Thoracic aorta (tissue), 2 donors: ENCODE measurements around the gene BABAM2. TPM values are rescaled to one million over a fixed set of nuclear protein-coding genes. Genes with fewer than 3 reads are reported as not detected.

ENCODE experiments used
- ATAC-seq: fragments of 150-250 bp; one replicate; pipeline ENCODE4 v1.8.0; 2017; ENCODE audit warnings: low read depth; ENCODE audit not compliant: insufficient number of reproducible peaks, low FRiP score
- DNase-seq: peaks from one replicate; pipeline ENCODE4 v3.0.0-alpha.2; 2020; ENCODE audit warnings: low spot score
- H3K27ac ChIP-seq, 2 donors: fragments of 200-600 bp; sonication (generic); 1 replicate in 1 of 2; 2 replicates in 1 of 2; pipeline ENCODE4 v1.5.1; 2016; ENCODE audit warnings: mild to moderate bottlenecking in 2 of 2, moderate library complexity in 2 of 2
- H3K27me3 ChIP-seq: fragments of 200-600 bp; sonication (generic); replicated peaks from 2 replicates; pipeline ENCODE4 v1.6.0; 2016; ENCODE audit warnings: mild to moderate bottlenecking; ENCODE audit not compliant: insufficient read depth
- H3K36me3 ChIP-seq: fragments of 200-600 bp; sonication (generic); one replicate; pipeline ENCODE4 v1.5.1; 2016
- H3K4me1 ChIP-seq, 2 donors: fragments of 200-600 bp; sonication (generic); 1 replicate in 1 of 2; 2 replicates in 1 of 2; pipeline versions ENCODE4 v1.5.1 to v1.6.0; 2016; ENCODE audit warnings: low read depth in 2 of 2, mild to moderate bottlenecking in 1 of 2; ENCODE audit not compliant: control insufficient read depth in 1 of 2
- H3K4me3 ChIP-seq: fragments of 200-600 bp; sonication (generic); 2 replicates; pipeline ENCODE4 v1.5.1; 2016; ENCODE audit warnings: mild to moderate bottlenecking
- H3K9me3 ChIP-seq: fragments of 200-600 bp; sonication (generic); 2 replicates; pipeline ENCODE4 v1.5.1; 2016
- total RNA-seq, 2 donors: library from RNA; depleted of rRNA; stranded (reverse); fragments of >200 nt; gene quantifications; one replicate each; pipeline versions ENCODE4 v1.1.0 to v1.2.3, GENCODE V29; 2016
- TF ChIP-seq, protein P1 (sequence below): fragments of 200-600 bp; sonication (generic); IDR thresholded peaks from one replicate; pipeline ENCODE4 v1.5.1; 2019; ENCODE audit warnings: antibody characterized with exemption

BABAM2 gene
- total RNA-seq, 2 donors from 2014 or later, result 24.7 to 32.8 TPM

DNA sequence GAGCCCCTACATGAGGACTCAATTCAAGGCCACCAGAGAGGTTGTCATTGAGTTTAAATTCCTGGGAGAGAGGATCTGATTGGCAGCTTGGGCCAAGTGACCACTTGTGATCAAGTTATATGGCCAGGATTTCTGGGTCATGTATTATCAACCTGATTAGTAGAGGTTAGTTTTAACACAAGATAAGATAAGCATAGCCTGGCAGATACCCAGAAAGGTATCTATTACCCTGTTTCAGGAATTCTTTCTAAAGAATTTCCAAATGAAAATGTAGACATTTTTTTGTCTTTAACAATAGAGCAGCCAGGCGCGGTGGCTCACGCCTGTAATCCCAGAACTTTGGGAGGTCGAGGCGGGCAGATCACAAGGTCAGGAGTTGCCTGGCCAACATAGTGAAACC lies 50.5 kb downstream of the BABAM2 start:
- ATAC-seq (no peak), DNase-seq (no peak)
- H3K4me3 ChIP-seq, result no peak overlapping the region
- H3K4me1 ChIP-seq, result no peaks in the 10 kb centered on the region
- no peaks in the 10 kb centered on the region for H3K27me3 ChIP-seq
- TF ChIP-seq, protein P1, sequence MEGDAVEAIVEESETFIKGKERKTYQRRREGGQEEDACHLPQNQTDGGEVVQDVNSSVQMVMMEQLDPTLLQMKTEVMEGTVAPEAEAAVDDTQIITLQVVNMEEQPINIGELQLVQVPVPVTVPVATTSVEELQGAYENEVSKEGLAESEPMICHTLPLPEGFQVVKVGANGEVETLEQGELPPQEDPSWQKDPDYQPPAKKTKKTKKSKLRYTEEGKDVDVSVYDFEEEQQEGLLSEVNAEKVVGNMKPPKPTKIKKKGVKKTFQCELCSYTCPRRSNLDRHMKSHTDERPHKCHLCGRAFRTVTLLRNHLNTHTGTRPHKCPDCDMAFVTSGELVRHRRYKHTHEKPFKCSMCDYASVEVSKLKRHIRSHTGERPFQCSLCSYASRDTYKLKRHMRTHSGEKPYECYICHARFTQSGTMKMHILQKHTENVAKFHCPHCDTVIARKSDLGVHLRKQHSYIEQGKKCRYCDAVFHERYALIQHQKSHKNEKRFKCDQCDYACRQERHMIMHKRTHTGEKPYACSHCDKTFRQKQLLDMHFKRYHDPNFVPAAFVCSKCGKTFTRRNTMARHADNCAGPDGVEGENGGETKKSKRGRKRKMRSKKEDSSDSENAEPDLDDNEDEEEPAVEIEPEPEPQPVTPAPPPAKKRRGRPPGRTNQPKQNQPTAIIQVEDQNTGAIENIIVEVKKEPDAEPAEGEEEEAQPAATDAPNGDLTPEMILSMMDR, result no peak
- H3K27ac ChIP-seq, result no peak overlapping the region
- no peaks in the 10 kb centered on the region for H3K36me3 ChIP-seq
- H3K9me3 ChIP-seq, result no peaks in the 10 kb centered on the region

DNA sequence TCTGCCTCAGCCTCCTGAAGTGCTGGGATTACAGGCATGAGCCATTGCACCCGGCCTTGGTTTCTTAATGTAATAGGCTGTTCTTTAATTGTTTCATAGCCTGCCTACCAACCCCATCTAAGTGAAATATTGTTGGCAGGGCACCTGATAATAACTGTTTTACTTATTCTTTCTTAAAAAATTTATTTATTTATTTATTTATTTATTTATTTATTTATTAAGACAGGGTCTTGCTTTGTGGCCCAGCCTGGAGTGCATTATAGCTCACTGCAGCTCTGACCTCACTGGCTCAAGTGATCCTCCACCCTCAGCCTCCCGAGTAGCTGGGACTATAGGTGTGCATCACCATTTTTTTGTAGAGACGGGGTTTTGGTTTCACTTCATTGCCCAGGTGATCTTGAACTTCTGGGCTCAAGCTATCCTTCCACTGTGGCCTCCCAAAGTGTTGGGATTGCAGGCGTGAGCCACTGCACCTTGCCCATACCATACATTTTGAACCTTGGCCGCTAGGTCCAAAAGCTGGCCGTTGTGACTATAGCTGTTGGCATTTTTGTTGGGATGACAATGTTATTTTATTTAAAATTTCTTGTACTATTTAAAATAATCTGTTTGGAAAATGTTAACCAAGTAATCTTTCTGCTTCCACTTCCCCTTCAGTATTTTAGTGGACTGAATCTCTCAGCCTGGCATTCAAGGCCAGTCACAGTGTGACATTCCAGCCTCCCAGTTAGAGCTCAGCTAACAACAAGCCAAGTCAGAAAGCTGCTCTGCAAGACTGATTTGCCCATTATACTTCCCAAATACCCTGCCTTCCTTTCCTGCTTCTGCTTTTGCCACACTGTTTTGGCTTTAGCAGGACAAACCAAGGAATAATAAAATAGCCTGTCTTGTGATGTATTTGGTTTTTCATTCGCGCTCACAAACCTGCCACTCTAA lies 52.4 kb downstream of the BABAM2 start:
- H3K27ac ChIP-seq, result no peak overlapping the region
- H3K27me3 ChIP-seq, result no peaks in the 10 kb centered on the region
- H3K4me3 ChIP-seq, result no peak overlapping the region
- ATAC-seq (no peak), DNase-seq (no peak)
- no peaks in the 10 kb centered on the region for H3K4me1 ChIP-seq
- TF ChIP-seq, protein P1, result no peak
- no peaks in the 10 kb centered on the region for H3K36me3 ChIP-seq
- no peaks in the 10 kb centered on the region for H3K9me3 ChIP-seq

DNA sequence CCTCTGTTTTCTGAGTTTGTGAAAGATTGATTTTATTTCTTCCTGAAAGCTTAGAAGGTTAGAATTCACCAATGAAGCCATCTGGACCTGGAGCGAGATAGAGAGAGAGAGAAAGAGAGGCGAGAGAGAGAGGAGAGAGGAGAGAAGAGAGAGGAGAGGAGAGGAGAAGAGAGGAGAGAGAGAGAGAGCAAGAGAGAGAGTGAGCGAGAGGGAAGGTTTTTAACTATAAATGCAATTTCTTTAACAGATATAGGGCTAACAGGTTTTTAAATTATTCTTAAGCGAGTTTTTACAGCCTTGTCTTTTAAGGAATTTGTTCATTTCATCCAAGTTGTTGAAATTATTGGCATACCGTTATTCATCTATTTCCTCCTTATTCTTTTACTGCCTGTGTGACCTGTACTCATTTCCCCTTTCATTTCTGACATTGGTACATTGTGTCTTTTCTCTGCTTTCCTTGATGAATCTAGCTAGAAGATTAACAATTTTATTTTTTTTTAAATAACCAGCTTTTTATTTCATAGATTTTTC lies 56.1 kb downstream of the BABAM2 start:
- TF ChIP-seq, protein P1, result no peak

DNA sequence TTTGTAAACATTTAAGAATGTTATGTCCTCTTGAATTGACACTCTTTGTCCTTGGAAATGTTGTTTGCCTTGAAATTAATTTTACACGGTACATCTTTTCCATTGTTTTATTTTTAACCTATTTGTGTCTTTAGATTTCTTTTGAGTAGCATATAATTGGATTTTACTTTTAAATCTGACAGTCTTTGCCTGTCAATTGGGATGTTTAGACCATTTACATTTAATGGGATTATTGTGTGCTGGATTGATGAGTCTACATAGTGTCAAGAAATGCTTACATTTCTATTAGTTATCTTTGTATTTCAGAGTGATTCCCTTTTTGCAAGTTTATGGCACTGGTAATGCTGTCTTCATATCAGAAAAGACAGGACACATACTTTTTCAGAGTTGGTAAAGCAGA lies 61.5 kb downstream of the BABAM2 start:
- Histone ChIP-seq H3K4me3 (no peak overlapping the region), H3K9me3 (no peaks in the 10 kb centered on the region), H3K27ac (no peak overlapping the region), H3K27me3 (no peaks in the 10 kb centered on the region), H3K4me1 (peaks cover 22 to 33% of the 10 kb centered on the region in 2 donors), H3K36me3 (no peaks in the 10 kb centered on the region)
- ATAC-seq (no peak), DNase-seq (no peak)
- TF ChIP-seq, protein P1, result no peak

More for the DNA sequence above, 56.1 kb downstream of the BABAM2 start:
- Histone ChIP-seq H3K9me3 (no peaks in the 10 kb centered on the region), H3K27me3 (no peaks in the 10 kb centered on the region), H3K4me1 (no peaks in the 10 kb centered on the region), H3K27ac (no peak overlapping the region), H3K36me3 (no peaks in the 10 kb centered on the region), H3K4me3 (peak overlapping the region; percentile 18)
- DNase-seq, result no peak
- no peak for ATAC-seq

DNA sequence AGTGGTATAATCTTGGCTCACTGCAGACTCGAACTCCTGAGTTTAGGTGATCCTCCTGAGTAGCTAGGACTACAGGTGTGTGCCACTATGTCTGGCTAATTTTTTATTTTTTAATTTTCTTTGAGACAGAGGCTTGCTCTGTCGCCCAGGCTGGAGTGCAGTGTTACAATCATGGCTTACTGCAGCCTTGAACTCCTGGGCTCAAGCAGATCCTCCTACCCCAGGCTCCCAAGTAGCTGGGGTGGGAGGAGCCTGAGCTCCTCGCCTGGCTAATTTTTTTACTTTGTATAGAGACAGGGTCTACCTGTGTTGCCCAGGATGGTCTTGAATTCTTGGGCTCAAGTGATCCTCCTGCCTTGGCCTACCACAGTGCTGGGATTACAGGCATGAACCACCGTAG lies 62.5 kb downstream of the BABAM2 start:
- no peak for ATAC-seq
- no peak overlapping the region for H3K4me3 ChIP-seq
- H3K4me1 ChIP-seq, result peaks cover 22 to 33% of the 10 kb centered on the region in 2 donors
- no peak for DNase-seq
- no peak overlapping the region for H3K27ac ChIP-seq
- no peaks in the 10 kb centered on the region for H3K27me3 ChIP-seq
- H3K36me3 ChIP-seq, result no peaks in the 10 kb centered on the region
- H3K9me3 ChIP-seq, result no peaks in the 10 kb centered on the region
- TF ChIP-seq, protein P1, result no peak
